ENCODE measurements around the gene PLXDC2. TPM values are rescaled to one million over a fixed set of nuclear protein-coding genes. Genes with fewer than 3 reads are reported as not detected.

PLXDC2 gene
- total RNA-seq, 3 donors from 2014 or later (not counting 1 experiment from before 2014, with no cell fraction given) = 16.9 to 22.9 (median 21.6) TPM

- intact Hi-C loops (cut with micrococcal nuclease) = no loop called here
- Mint-ChIP-seq H3K9me3 (no peaks in the 10 kb centered on the region), H3K4me1 (peaks cover 7 to 22% of the 10 kb centered on the region in 2 donors), H3K27me3 (ENCODE audit: low read depth in 2 of 2) (no peaks in the 10 kb centered on the region), H3K27ac (no peak overlapping the region), H3K36me3 (no peaks in the 10 kb centered on the region), H3K4me3 (no peak overlapping the region)
- no peaks in the 10 kb centered on the region for H3K36me3 ChIP-seq (ENCODE audit: control insufficient read depth, insufficient read depth, low read length)
- TF ChIP-seq CTCF (IDR thresholded peaks at IDR 0.05) = no peak
- no peak overlapping the region for H3K4me3 ChIP-seq (ENCODE audit: low read length)
- DNase-seq (no peak), ATAC-seq (no peak)
- H3K4me1 ChIP-seq (ENCODE audit: control insufficient read depth, insufficient read depth, low read length) = no peaks in the 10 kb centered on the region
- H3K27ac ChIP-seq (ENCODE audit: low read length) = no peak overlapping the region
- H3K27me3 ChIP-seq (ENCODE audit: control insufficient read depth, insufficient read depth, low read length) = no peaks in the 10 kb centered on the region
- WGBS (ENCODE audit: insufficient coverage) = 84% methylated on average over 3 of the region's 5 CpGs
- no peaks in the 10 kb centered on the region for H3K9me3 ChIP-seq (ENCODE audit: control insufficient read depth, insufficient read depth, low read length)
Measured at GRCh38 chr10:19824381-19825342, 8.4 kb downstream of the PLXDC2 start.

- intact Hi-C loops (cut with micrococcal nuclease) = no loop called here
- H3K4me1 ChIP-seq (ENCODE audit: control insufficient read depth, insufficient read depth, low read length) = no peaks in the 10 kb centered on the region
- DNase-seq = no peak
- H3K36me3 ChIP-seq (ENCODE audit: control insufficient read depth, insufficient read depth, low read length) = no peaks in the 10 kb centered on the region
- no peaks in the 10 kb centered on the region for H3K27me3 Mint-ChIP-seq (ENCODE audit: low read depth in 2 of 2)
- H3K4me3 ChIP-seq (ENCODE audit: low read length) = no peak overlapping the region
- no peak overlapping the region for H3K4me3 Mint-ChIP-seq
- no peaks in the 10 kb centered on the region for H3K36me3 Mint-ChIP-seq
- WGBS (ENCODE audit: insufficient coverage) = 52% methylated on average over 2 of the region's 2 CpGs
- TF ChIP-seq CTCF (IDR thresholded peaks at IDR 0.05) = no peak
- H3K9me3 Mint-ChIP-seq = no peaks in the 10 kb centered on the region
- ATAC-seq = no peak
- H3K9me3 ChIP-seq (ENCODE audit: control insufficient read depth, insufficient read depth, low read length) = no peaks in the 10 kb centered on the region
- no peak overlapping the region for H3K27ac ChIP-seq (ENCODE audit: low read length)
- H3K27me3 ChIP-seq (ENCODE audit: control insufficient read depth, insufficient read depth, low read length) = no peaks in the 10 kb centered on the region
- peaks cover 7 to 19% of the 10 kb centered on the region in 2 donors for H3K4me1 Mint-ChIP-seq
- H3K27ac Mint-ChIP-seq = no peak overlapping the region
Measured at GRCh38 chr10:19825700-19826099, 9.5 kb downstream of the PLXDC2 start.

GRCh38 chr10:19826712-19827111 is 10.5 kb downstream of the PLXDC2 start:
- ATAC-seq (no peak), DNase-seq (no peak)
- H3K4me1 ChIP-seq (ENCODE audit: control insufficient read depth, insufficient read depth, low read length) = no peaks in the 10 kb centered on the region
- H3K4me1 Mint-ChIP-seq = peaks cover 7 to 19% of the 10 kb centered on the region in 2 donors
- intact Hi-C loops (cut with micrococcal nuclease) = no loop called here
- H3K9me3 ChIP-seq (ENCODE audit: control insufficient read depth, insufficient read depth, low read length) = no peaks in the 10 kb centered on the region
- no peak overlapping the region for H3K4me3 ChIP-seq (ENCODE audit: low read length)
- no peak overlapping the region for H3K4me3 Mint-ChIP-seq
- WGBS (ENCODE audit: insufficient coverage) = 61% methylated on average over 4 of the region's 4 CpGs
- no peaks in the 10 kb centered on the region for H3K27me3 Mint-ChIP-seq (ENCODE audit: low read depth in 2 of 2)
- no peaks in the 10 kb centered on the region for H3K27me3 ChIP-seq (ENCODE audit: control insufficient read depth, insufficient read depth, low read length)
- no peaks in the 10 kb centered on the region for H3K36me3 ChIP-seq (ENCODE audit: control insufficient read depth, insufficient read depth, low read length)
- no peak overlapping the region for H3K27ac ChIP-seq (ENCODE audit: low read length)
- no peaks in the 10 kb centered on the region for H3K9me3 Mint-ChIP-seq
- H3K27ac Mint-ChIP-seq = no peak overlapping the region
- TF ChIP-seq CTCF (IDR thresholded peaks at IDR 0.05) = no peak
- H3K36me3 Mint-ChIP-seq = no peaks in the 10 kb centered on the region

Measured in natural killer cell (primary cell).